Measurements from ENCODE around the gene MTMR12. TPM values are rescaled to one million over a fixed set of nuclear protein-coding genes. Genes with fewer than 3 reads are reported as not detected.

The MTMR12 gene
- total and polyA plus RNA-seq, 2 donors (not counting 1 experiment from before 2014, with no cell fraction given), result 9.6 to 29.2 TPM

DNA sequence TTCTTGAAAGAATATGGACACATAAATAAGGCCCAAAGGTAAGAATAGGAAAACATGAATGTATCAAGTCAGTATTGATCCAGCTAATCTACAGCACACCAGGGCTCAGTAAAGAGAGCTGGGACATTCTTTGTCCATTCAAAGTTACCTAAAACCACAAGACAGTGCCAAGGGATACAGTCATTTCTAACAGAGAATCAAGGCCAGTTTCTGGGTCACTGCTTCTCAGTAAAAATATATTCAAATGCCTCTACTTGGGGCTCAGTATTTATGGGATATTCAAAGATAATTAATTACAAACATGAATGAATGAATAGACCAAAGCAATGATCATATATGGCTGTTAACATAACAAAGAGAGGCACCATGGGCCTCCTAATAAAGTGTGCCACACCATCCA, 34.9 kb downstream of the MTMR12 start:
- no peak overlapping the region for H3K4me2 ChIP-seq (replicated peaks; ENCODE audit: low read depth, low read length, poor library complexity, severe bottlenecking)
- peak overlapping the region; percentile 91 to 97 for H3K27ac ChIP-seq (ENCODE audit: low read length in 2 of 2)
- POLR2A ChIA-PET, result no interaction called here
- no peaks in the 10 kb centered on the region for H4K20me1 ChIP-seq (ENCODE audit: control insufficient read depth, insufficient read depth, low read length, poor library complexity, severe bottlenecking)
- no peak overlapping the region for H2AFZ ChIP-seq (ENCODE audit: insufficient read depth, low read depth, low read length, poor library complexity, severe bottlenecking)
- H3K27me3 Mint-ChIP-seq, result no peaks in the 10 kb centered on the region
- peak overlapping the region; percentile 45 for H3K4me3 Mint-ChIP-seq
- no peak overlapping the region for H3K4me3 ChIP-seq (ENCODE audit: control extremely low read depth in 1 of 5, extremely low read depth in 1 of 5, insufficient read depth in 1 of 5, low read depth in 2 of 5, low read length in 4 of 5)
- ATAC-seq (ENCODE audit: low read depth) (no peak), DNase-seq (no peak)
- peaks cover 0 to 7% (median 0%) of the 10 kb centered on the region in 3 donors for H3K9me3 ChIP-seq (ENCODE audit: control extremely low read depth in 1 of 3, control insufficient read depth in 2 of 3, insufficient read depth in 1 of 3, low read length in 2 of 3)
- no peaks in the 10 kb centered on the region for H3K27me3 ChIP-seq (replicated peaks in 1 of 4; ENCODE audit: control extremely low read depth in 1 of 4, control insufficient read depth in 3 of 4, insufficient read depth in 4 of 4, low read length in 3 of 4)
- no peak overlapping the region for H3K9ac ChIP-seq (ENCODE audit: low read length)
- H3K36me3 ChIP-seq (replicated peaks in 1 of 2; ENCODE audit: control extremely low read depth in 1 of 2, control insufficient read depth in 1 of 2, extremely low read depth in 1 of 2, insufficient read depth in 2 of 2, low read length in 1 of 2), result peaks cover 0 to 25% of the 10 kb centered on the region in 2 experiments
- peaks cover 2% of the 10 kb centered on the region for H3K9me3 Mint-ChIP-seq (ENCODE audit: insufficient read depth)
- intact Hi-C loops (cut with micrococcal nuclease), result no loop called here
- TF ChIP-seq, protein P1, sequence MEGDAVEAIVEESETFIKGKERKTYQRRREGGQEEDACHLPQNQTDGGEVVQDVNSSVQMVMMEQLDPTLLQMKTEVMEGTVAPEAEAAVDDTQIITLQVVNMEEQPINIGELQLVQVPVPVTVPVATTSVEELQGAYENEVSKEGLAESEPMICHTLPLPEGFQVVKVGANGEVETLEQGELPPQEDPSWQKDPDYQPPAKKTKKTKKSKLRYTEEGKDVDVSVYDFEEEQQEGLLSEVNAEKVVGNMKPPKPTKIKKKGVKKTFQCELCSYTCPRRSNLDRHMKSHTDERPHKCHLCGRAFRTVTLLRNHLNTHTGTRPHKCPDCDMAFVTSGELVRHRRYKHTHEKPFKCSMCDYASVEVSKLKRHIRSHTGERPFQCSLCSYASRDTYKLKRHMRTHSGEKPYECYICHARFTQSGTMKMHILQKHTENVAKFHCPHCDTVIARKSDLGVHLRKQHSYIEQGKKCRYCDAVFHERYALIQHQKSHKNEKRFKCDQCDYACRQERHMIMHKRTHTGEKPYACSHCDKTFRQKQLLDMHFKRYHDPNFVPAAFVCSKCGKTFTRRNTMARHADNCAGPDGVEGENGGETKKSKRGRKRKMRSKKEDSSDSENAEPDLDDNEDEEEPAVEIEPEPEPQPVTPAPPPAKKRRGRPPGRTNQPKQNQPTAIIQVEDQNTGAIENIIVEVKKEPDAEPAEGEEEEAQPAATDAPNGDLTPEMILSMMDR (IDR thresholded peaks at IDR 0.05), result no peak
- TF ChIP-seq EZH2 (IDR thresholded peaks at IDR 0.05; ENCODE audit: borderline replicate concordance, insufficient read depth, low read depth, low read length, poor library complexity, severe bottlenecking), result no peak
- peak overlapping the region; percentile 78 for H3K27ac Mint-ChIP-seq
- H3K4me1 Mint-ChIP-seq, result peaks cover 64% of the 10 kb centered on the region
- CTCF ChIA-PET, result interaction anchor here (3.5 kb wide), 1 partner anchor 46 kb away, joined by 8 read pairs; no protein-coding TSS in a partner anchor
- peaks cover 69% of the 10 kb centered on the region for H3K79me2 ChIP-seq (ENCODE audit: control insufficient read depth, insufficient read depth, low read length)
- peaks cover 25 to 37% of the 10 kb centered on the region in 2 donors for H3K4me1 ChIP-seq (ENCODE audit: control insufficient read depth in 2 of 2, insufficient read depth in 2 of 2, low read length in 2 of 2)

DNA sequence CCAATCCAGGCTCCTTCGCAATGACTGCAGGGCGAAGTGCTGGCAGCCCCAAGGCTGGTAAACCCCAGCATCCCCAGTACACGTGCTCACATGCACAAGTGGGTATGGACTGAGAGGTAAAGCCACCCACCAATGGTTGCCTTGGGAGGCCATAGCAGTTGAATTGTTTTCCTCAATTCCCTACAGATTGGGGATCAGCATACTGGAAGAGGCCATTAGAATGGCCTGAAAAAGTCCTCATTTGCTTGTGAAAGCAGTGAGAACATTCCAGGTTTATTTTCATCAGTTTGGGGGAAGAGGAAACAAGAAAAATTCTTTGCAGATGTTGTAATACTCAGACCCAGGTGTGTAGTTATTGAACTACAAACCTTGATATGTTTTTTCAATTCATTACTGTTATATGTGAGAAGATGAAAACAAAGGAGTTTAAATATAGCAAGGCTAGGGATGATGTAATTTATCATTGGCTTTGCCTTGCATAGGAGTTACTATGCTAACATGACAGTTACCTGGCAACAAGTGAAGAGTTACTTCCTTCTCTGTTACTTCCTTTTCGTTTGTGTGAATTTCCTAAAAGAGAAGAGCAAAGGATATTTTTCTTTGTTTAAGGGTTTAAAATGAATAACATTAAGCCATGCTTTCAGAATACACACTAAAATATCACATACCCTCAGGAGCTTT, 36.4 kb downstream of the MTMR12 start:
- peaks cover 61% of the 10 kb centered on the region for H3K4me1 Mint-ChIP-seq
- Histone ChIP-seq H4K20me1 (ENCODE audit: control insufficient read depth, insufficient read depth, low read length, poor library complexity, severe bottlenecking) (no peaks in the 10 kb centered on the region), H3K9ac (ENCODE audit: low read length) (peak overlapping the region; percentile 51), H3K27me3 (replicated peaks in 1 of 4; ENCODE audit: control extremely low read depth in 1 of 4, control insufficient read depth in 3 of 4, insufficient read depth in 4 of 4, low read length in 3 of 4) (no peaks in the 10 kb centered on the region), H2AFZ (ENCODE audit: insufficient read depth, low read depth, low read length, poor library complexity, severe bottlenecking) (peak overlapping the region; percentile 57), H3K4me2 (replicated peaks; ENCODE audit: low read depth, low read length, poor library complexity, severe bottlenecking) (peak overlapping the region; percentile 56), H3K4me1 (ENCODE audit: control insufficient read depth in 2 of 2, insufficient read depth in 2 of 2, low read length in 2 of 2) (peaks cover 25 to 37% of the 10 kb centered on the region in 2 donors), H3K27ac (ENCODE audit: low read length in 2 of 2) (peak overlapping the region; percentile 91 to 97), H3K79me2 (ENCODE audit: control insufficient read depth, insufficient read depth, low read length) (peaks cover 57% of the 10 kb centered on the region), H3K9me3 (ENCODE audit: control extremely low read depth in 1 of 3, control insufficient read depth in 2 of 3, insufficient read depth in 1 of 3, low read length in 2 of 3) (no peaks in the 10 kb centered on the region), H3K4me3 (ENCODE audit: control extremely low read depth in 1 of 5, extremely low read depth in 1 of 5, insufficient read depth in 1 of 5, low read depth in 2 of 5, low read length in 4 of 5) (peak overlapping the region in 1 of 5 experiments; percentile 22), H3K36me3 (replicated peaks in 1 of 2; ENCODE audit: control extremely low read depth in 1 of 2, control insufficient read depth in 1 of 2, extremely low read depth in 1 of 2, insufficient read depth in 2 of 2, low read length in 1 of 2) (peaks cover 0 to 36% of the 10 kb centered on the region in 2 experiments)
- intact Hi-C loops (cut with micrococcal nuclease), result loop anchor here (1.0 kb wide), 2 partner anchors 15 to 36 kb away; partner anchors contain the start of gene MTMR12
- CTCF ChIA-PET, result interaction anchor here (0.6 to 3.5 kb wide), 2 partner anchors 45 to 314 kb away, joined by 3 to 8 read pairs; no protein-coding TSS in a partner anchor
- peak overlapping the region; percentile 95 for H3K27ac Mint-ChIP-seq
- DNase-seq (peak; percentile 76), ATAC-seq (ENCODE audit: low read depth) (peak; percentile 82)
- WGBS (ENCODE audit: insufficient coverage), result no CpG with 5 or more reads among the region's 4 CpGs
- no peaks in the 10 kb centered on the region for H3K27me3 Mint-ChIP-seq
- POLR2A ChIA-PET, result interaction anchor here (0.7 kb wide), 2 partner anchors 12 to 69 kb away, joined by 8 read pairs; no protein-coding TSS in a partner anchor
- H3K4me3 Mint-ChIP-seq, result peak overlapping the region; percentile 74
- H3K9me3 Mint-ChIP-seq (ENCODE audit: insufficient read depth), result peaks cover 2% of the 10 kb centered on the region
- TF ChIP-seq, protein P1 (IDR thresholded peaks at IDR 0.05), result no peak
- no peak for TF ChIP-seq EZH2 (IDR thresholded peaks at IDR 0.05; ENCODE audit: borderline replicate concordance, insufficient read depth, low read depth, low read length, poor library complexity, severe bottlenecking)
